ENCODE data around the gene NEK11. TPM values are rescaled to one million over a fixed set of nuclear protein-coding genes. Genes with fewer than 3 reads are reported as not detected.

Gene NEK11
- total RNA-seq, 1 donor from 2014 or later = 3.9 TPM

DNA sequence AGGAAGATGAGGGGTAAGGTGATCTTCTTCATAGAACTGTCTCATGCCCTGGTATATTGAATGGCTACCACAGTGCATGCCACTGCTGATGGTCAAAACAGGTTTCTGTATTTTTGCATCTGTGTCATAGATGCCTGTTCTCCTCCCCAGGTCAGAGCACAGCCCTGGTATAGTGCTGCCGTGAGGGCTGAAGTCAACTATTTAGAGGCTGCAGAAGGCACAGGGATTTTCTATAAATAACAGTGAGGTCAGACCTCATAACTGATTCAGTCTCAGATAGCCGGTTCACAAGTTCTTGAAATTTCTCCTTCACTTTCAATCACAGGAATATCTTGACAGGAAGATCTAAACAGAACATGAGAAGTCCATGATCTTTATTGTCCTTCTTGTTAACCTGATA is 255.7 kb downstream of the NEK11 start:
- H3K4me3 ChIP-seq (ENCODE audit: low read depth, low read length) = no peak overlapping the region
- TF ChIP-seq, protein P1, sequence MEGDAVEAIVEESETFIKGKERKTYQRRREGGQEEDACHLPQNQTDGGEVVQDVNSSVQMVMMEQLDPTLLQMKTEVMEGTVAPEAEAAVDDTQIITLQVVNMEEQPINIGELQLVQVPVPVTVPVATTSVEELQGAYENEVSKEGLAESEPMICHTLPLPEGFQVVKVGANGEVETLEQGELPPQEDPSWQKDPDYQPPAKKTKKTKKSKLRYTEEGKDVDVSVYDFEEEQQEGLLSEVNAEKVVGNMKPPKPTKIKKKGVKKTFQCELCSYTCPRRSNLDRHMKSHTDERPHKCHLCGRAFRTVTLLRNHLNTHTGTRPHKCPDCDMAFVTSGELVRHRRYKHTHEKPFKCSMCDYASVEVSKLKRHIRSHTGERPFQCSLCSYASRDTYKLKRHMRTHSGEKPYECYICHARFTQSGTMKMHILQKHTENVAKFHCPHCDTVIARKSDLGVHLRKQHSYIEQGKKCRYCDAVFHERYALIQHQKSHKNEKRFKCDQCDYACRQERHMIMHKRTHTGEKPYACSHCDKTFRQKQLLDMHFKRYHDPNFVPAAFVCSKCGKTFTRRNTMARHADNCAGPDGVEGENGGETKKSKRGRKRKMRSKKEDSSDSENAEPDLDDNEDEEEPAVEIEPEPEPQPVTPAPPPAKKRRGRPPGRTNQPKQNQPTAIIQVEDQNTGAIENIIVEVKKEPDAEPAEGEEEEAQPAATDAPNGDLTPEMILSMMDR (conservative IDR thresholded peaks at IDR 0.05; ENCODE audit: low read depth, low read length) = no peak
- DNase-seq (ENCODE audit: low read depth) = no peak

DNA sequence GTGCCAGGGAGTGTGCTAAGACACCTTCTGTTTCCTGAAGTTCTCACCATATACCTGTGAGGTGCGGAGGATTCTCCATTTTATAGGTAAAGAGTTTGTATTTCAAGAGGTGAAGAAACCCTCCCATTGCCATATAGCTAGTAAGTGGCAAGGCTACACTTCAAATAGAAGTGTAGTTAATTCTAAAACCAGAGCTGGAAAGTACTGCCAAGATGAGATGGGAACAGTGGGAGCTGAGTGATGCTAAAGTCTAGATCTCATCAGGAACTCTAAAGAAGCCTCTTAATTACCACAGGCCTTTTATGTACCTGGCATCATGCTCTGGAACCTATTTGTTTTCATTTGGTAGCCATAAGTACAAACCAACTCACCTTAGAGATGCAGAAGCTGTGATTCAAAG is 256.3 kb downstream of the NEK11 start:
- TF ChIP-seq, protein P1 (conservative IDR thresholded peaks at IDR 0.05; ENCODE audit: low read depth, low read length) = no peak
- DNase-seq (ENCODE audit: low read depth) = no peak
- H3K4me3 ChIP-seq (ENCODE audit: low read depth, low read length) = no peak overlapping the region

DNA sequence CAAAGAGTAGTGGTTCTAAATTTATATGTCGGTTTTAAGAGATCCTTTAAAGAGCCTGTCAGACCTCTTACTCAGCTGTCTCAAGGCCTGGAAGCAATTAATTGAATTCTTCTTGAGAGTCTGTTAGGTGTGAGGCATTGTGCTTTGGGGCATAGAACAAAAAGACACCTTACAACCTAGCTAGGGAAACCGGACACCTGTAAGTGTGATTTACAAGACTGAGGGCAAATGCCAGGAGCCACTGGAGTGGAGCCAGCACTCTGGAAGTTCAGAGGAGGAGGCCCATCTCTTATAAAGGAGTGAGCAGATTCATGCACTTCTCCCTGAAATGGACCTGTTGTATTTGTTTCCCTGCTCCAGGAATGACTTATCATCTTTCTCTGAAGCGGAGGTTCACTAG is 257.2 kb downstream of the NEK11 start:
- DNase-seq (ENCODE audit: low read depth) = no peak
- no peak overlapping the region for H3K4me3 ChIP-seq (ENCODE audit: low read depth, low read length)
- TF ChIP-seq, protein P1 (conservative IDR thresholded peaks at IDR 0.05; ENCODE audit: low read depth, low read length) = no peak

DNA sequence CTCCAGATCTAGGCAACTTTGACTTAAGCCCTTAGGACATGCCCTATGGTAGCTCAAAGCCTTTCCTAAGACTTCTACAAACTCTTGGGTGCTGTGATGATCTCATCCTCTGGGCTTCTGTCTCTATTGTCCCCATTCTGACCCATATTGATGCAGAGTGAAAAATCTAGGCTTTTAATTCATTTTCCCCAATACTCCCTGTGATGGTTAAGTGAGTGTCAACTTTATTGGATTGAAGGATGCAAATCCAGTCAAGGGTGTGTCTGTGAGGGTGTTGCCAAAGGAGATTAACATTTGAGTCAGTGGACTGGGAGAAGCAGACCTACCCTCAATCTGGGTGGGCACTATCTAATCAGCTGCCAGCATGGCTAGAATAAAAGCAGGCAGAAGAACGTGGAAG is 257.6 kb downstream of the NEK11 start:
- no peak overlapping the region for H3K4me3 ChIP-seq (ENCODE audit: low read depth, low read length)
- TF ChIP-seq, protein P1 (conservative IDR thresholded peaks at IDR 0.05; ENCODE audit: low read depth, low read length) = no peak
- DNase-seq (ENCODE audit: low read depth) = no peak

DNA sequence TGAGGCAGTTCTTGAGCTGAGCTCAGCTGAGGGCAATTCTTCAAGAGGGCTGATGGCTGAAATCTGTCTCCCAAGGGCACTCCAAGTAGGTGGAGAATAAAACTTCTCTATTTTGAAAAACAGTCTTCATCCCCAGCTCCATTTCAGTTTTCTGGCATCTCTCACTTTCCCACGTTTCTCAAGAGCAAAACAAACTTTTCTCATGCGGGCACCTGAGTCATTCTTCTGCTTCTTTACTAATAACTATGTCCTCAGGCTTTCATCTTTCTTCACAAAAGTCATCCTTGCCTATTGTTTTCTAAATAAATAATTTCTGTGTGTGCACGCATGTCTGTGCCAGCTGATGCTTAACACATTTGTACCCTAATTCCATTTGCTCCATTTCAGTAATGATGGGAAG is 258.8 kb downstream of the NEK11 start:
- TF ChIP-seq, protein P1 (conservative IDR thresholded peaks at IDR 0.05; ENCODE audit: low read depth, low read length) = no peak
- H3K4me3 ChIP-seq (ENCODE audit: low read depth, low read length) = no peak overlapping the region
- DNase-seq (ENCODE audit: low read depth) = no peak

DNA sequence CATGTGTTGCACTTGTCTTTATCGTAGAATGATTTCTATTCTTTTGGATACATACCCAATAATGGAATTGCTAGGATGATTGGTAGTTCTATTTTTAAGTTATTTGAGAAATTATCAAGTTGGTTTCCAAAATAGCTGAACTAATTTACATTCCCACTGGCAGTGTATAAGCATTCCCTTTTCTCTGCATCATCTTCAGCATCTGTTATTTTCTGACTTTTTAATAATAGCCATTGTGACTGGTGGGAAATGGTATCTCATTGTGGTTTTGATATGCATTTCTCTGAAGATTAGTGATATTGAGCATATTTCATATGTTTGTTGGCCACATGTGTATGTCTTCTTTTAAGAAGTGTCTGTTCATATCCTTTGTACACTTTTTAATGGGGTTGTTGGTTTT is 273.2 kb downstream of the NEK11 start:
- TF ChIP-seq, protein P1 (conservative IDR thresholded peaks at IDR 0.05; ENCODE audit: low read depth, low read length) = no peak
- no peak for DNase-seq (ENCODE audit: low read depth)
- H3K4me3 ChIP-seq (ENCODE audit: low read depth, low read length) = no peak overlapping the region

DNA sequence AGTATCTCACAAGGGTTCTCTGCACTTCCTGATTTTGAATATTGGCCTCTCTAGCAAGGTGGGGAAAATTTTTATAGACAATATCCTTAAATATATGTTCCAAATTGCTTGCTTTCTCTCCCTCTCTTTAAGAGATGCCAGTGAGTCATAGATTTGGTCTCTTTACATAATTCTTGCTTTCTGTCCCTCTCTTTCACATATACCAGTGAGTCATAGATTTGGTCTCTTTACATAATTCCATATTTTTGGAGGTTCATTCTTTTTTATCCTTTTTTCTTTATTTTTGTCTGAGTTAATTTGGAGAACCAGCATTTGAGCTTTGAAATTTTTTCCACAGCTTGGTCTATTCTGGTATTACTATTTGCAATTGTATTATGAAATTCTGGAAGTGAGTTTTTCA is 277.2 kb downstream of the NEK11 start:
- no peak for DNase-seq (ENCODE audit: low read depth)
- H3K4me3 ChIP-seq (ENCODE audit: low read depth, low read length) = no peak overlapping the region
- TF ChIP-seq, protein P1 (conservative IDR thresholded peaks at IDR 0.05; ENCODE audit: low read depth, low read length) = no peak
